Measurements from ENCODE around the gene PLCL1.

DNA sequence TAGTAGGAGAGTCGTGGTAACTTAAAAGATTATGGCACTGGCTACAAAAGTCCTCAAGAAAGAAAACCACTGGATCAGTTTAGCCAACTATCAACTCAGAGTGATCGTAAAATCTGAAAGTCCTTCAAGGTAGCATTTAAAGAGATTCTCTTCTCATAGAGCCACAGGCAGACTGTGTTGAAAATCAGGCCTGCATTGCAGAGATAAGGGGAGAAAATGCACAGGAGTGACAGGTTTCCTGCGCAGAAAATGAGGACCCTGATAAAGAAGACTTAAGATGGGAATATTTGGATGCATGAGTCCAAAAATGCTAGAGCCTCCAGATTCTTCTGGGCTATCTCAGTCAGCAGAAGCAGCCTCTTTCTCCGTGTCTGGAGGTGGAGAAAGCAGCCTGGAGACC lies 360.9 kb downstream of the PLCL1 start:
- TF ChIP-seq, protein P1, sequence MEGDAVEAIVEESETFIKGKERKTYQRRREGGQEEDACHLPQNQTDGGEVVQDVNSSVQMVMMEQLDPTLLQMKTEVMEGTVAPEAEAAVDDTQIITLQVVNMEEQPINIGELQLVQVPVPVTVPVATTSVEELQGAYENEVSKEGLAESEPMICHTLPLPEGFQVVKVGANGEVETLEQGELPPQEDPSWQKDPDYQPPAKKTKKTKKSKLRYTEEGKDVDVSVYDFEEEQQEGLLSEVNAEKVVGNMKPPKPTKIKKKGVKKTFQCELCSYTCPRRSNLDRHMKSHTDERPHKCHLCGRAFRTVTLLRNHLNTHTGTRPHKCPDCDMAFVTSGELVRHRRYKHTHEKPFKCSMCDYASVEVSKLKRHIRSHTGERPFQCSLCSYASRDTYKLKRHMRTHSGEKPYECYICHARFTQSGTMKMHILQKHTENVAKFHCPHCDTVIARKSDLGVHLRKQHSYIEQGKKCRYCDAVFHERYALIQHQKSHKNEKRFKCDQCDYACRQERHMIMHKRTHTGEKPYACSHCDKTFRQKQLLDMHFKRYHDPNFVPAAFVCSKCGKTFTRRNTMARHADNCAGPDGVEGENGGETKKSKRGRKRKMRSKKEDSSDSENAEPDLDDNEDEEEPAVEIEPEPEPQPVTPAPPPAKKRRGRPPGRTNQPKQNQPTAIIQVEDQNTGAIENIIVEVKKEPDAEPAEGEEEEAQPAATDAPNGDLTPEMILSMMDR (IDR thresholded peaks at IDR 0.05) = no peak
- no peak for TF ChIP-seq POLR2A (IDR thresholded peaks at IDR 0.05)

Measured in esophagus squamous epithelium (tissue), 4 donors.